Endothelial cell (in vitro differentiated cells): ENCODE data around the gene CNTRL. TPM values are rescaled to one million over a fixed set of nuclear protein-coding genes. Genes with fewer than 3 reads are reported as not detected.

ENCODE experiments used
- DNase-seq: peaks from one replicate; pipeline ENCODE4 v3.0.0; 2021; ENCODE audit warnings: low spot score
- H3K27ac Mint-ChIP-seq: one replicate; pipeline ENCODE4 v1.8.0; 2021; ENCODE audit warnings: mixed read lengths, inconsistent platforms; ENCODE audit not compliant: unreplicated experiment
- H3K27me3 Mint-ChIP-seq: one replicate; pipeline ENCODE4 v1.8.0; 2021; ENCODE audit warnings: mild to moderate bottlenecking, moderate library complexity, mixed read lengths, inconsistent platforms; ENCODE audit not compliant: unreplicated experiment
- H3K36me3 Mint-ChIP-seq: one replicate; pipeline ENCODE4 v1.8.0; 2021; ENCODE audit warnings: mild to moderate bottlenecking, low read depth, mixed read lengths, inconsistent platforms; ENCODE audit not compliant: unreplicated experiment
- H3K4me1 Mint-ChIP-seq: one replicate; pipeline ENCODE4 v1.8.0; 2021; ENCODE audit warnings: mild to moderate bottlenecking, mixed read lengths, inconsistent platforms; ENCODE audit not compliant: unreplicated experiment
- H3K4me3 Mint-ChIP-seq: one replicate; pipeline ENCODE4 v1.8.0; 2021; ENCODE audit warnings: mild to moderate bottlenecking, mixed read lengths, inconsistent platforms; ENCODE audit not compliant: unreplicated experiment
- H3K9me3 Mint-ChIP-seq: one replicate; pipeline ENCODE4 v1.8.0; 2021; ENCODE audit warnings: mixed read lengths, inconsistent platforms; ENCODE audit not compliant: unreplicated experiment
- total RNA-seq: library from RNA; stranded (reverse); fragmentation: NEBNext Ultra II Directional; extraction: Animal tissue kit (Norgen Biotek cat#: 25700); gene quantifications from one replicate; pipeline ENCODE4 v1.2.1, GENCODE V29; 2021; ENCODE audit not compliant: unreplicated experiment
- TF ChIP-seq, protein P1 (sequence below): fragments of 200-600 bp; sonication (generic); IDR thresholded peaks from one replicate; pipeline ENCODE4 v1.5.0; 2021; ENCODE audit warnings: antibody characterized with exemption; ENCODE audit not compliant: unreplicated experiment

Gene CNTRL
- total RNA-seq, 1 donor from 2014 or later: 23.6 TPM

DNA sequence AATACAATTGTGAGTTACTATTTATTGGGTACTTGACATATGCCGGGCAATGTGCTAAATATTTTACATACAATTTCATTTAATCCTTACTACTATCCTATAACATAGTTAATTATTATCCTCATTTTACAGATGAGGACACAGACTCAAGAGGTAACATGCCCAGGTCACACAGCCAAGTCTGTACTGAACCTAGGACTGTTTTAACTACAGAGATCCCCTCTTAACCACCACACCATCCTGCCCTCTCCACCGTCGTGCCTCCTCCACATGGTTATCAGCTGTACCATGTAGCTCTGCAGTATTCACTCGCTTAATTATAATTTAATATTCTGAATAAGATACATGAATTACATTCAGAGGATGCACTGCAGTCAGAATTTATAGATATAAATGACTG is 121.6 kb downstream of the CNTRL start:
- Mint-ChIP-seq H3K9me3 (no peaks in the 10 kb centered on the region), H3K27ac (no peak overlapping the region), H3K4me3 (no peak overlapping the region), H3K36me3 (peaks cover 5% of the 10 kb centered on the region), H3K4me1 (peaks cover 40% of the 10 kb centered on the region), H3K27me3 (peaks cover 5% of the 10 kb centered on the region)
- DNase-seq: no peak
- TF ChIP-seq, protein P1, sequence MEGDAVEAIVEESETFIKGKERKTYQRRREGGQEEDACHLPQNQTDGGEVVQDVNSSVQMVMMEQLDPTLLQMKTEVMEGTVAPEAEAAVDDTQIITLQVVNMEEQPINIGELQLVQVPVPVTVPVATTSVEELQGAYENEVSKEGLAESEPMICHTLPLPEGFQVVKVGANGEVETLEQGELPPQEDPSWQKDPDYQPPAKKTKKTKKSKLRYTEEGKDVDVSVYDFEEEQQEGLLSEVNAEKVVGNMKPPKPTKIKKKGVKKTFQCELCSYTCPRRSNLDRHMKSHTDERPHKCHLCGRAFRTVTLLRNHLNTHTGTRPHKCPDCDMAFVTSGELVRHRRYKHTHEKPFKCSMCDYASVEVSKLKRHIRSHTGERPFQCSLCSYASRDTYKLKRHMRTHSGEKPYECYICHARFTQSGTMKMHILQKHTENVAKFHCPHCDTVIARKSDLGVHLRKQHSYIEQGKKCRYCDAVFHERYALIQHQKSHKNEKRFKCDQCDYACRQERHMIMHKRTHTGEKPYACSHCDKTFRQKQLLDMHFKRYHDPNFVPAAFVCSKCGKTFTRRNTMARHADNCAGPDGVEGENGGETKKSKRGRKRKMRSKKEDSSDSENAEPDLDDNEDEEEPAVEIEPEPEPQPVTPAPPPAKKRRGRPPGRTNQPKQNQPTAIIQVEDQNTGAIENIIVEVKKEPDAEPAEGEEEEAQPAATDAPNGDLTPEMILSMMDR: no peak

DNA sequence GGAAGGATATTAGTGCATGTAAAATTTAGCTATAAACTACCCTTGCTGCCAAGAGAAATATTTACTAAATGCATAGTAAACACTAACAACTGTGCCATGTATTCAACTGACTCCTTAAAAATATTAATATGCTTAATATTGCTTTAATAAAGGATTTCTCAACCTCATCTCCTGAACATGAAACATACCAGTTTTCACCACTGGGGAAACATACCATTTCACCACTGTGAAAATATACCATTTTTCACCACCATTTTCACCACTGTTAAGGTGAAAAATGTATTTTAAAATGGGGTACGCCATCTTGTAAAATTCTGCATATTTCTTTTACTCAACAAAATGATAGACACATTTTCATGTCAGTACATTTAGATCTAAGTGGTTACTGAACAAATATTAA is 122.4 kb downstream of the CNTRL start:
- H3K36me3 Mint-ChIP-seq: peaks cover 6% of the 10 kb centered on the region

GRCh38 chr9:121198512-121199042 is 123.8 kb downstream of the CNTRL start:
- Mint-ChIP-seq H3K4me1 (peaks cover 42% of the 10 kb centered on the region), H3K36me3 (peaks cover 10% of the 10 kb centered on the region), H3K27ac (no peak overlapping the region), H3K4me3 (no peak overlapping the region), H3K9me3 (no peaks in the 10 kb centered on the region), H3K27me3 (peaks cover 8% of the 10 kb centered on the region)
- no peak for DNase-seq
- TF ChIP-seq, protein P1: no peak

More for the DNA sequence above, 122.4 kb downstream of the CNTRL start:
- H3K27ac Mint-ChIP-seq: no peak overlapping the region
- TF ChIP-seq, protein P1: peak; percentile 22
- H3K9me3 Mint-ChIP-seq: no peaks in the 10 kb centered on the region
- H3K4me1 Mint-ChIP-seq: peaks cover 38% of the 10 kb centered on the region
- H3K27me3 Mint-ChIP-seq: peaks cover 8% of the 10 kb centered on the region
- DNase-seq: no peak
- H3K4me3 Mint-ChIP-seq: no peak overlapping the region

DNA sequence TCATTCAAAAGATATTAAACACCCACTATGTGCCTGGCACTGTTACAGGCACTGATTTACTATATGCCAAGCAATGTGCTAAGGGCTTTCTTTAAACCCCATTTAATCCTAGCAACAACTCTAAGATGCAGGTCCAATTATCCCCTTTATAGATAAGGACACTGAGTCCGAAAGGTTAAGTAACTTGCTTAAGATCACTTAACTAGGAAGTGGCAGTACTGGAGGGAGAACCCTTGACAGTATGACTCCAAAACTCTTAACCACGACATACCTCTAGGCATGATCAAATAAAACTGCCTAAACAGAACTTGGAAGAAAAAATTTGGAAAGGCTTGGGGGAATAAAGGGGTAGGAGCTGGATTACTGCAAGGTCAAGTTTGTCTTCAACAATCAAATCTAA is 125.2 kb downstream of the CNTRL start:
- no peak overlapping the region for H3K27ac Mint-ChIP-seq
- TF ChIP-seq, protein P1: no peak
- H3K4me3 Mint-ChIP-seq: peak overlapping the region; percentile 96
- H3K4me1 Mint-ChIP-seq: peaks cover 39% of the 10 kb centered on the region
- no peak for DNase-seq
- H3K9me3 Mint-ChIP-seq: no peaks in the 10 kb centered on the region
- peaks cover 10% of the 10 kb centered on the region for H3K36me3 Mint-ChIP-seq
- H3K27me3 Mint-ChIP-seq: peaks cover 8% of the 10 kb centered on the region

GRCh38 chr9:121200356-121200755 is 125.6 kb downstream of the CNTRL start:
- H3K27ac Mint-ChIP-seq: peak overlapping the region; percentile 87
- TF ChIP-seq, protein P1: no peak
- peaks cover 35% of the 10 kb centered on the region for H3K4me1 Mint-ChIP-seq
- H3K9me3 Mint-ChIP-seq: no peaks in the 10 kb centered on the region
- peaks cover 6% of the 10 kb centered on the region for H3K27me3 Mint-ChIP-seq
- peak overlapping the region; percentile 96 for H3K4me3 Mint-ChIP-seq
- H3K36me3 Mint-ChIP-seq: peaks cover 10% of the 10 kb centered on the region
- no peak for DNase-seq
